H1 (cell line): Measurements from ENCODE around the gene FGF21.
"Not testable (repeated sequence)": the region's sequence is repeated elsewhere in the genome, so short reads cannot be mapped to it uniquely, and the experiment has no call there.

Source experiments
- HDAC2 ChIP-seq, 2 experiments: fragments of 300-600 bp in 1 of 2; sonication (generic) in 1 of 2; IDR thresholded peaks; 2 replicates each; pipeline ENCODE4 v1.6.1; 2011 to 2012; ENCODE audit warnings: low read depth in 2 of 2, low read length in 2 of 2, mild to moderate bottlenecking in 2 of 2, moderate library complexity in 2 of 2, borderline replicate concordance in 1 of 2, inconsistent platforms in 1 of 2
- POLR2A ChIP-seq, 2 experiments: IDR thresholded peaks; 1 replicate in 1 of 2; 2 replicates in 1 of 2; pipeline ENCODE4 v1.6.1; 2011; ENCODE audit warnings: low read depth in 2 of 2, low read length in 2 of 2, mild to moderate bottlenecking in 2 of 2; ENCODE audit errors: control extremely low read depth in 1 of 2
- SIRT6 ChIP-seq: IDR thresholded peaks from one replicate; pipeline ENCODE4 v1.7.1; 2012; ENCODE audit warnings: low read length, inconsistent platforms
- TF ChIP-seq, protein P1 (sequence below), 3 experiments: IDR thresholded peaks; 1 replicate in 2 of 3; 2 replicates in 1 of 3; pipeline versions ENCODE4 v1.5.1 to v1.6.1; 2011; ENCODE audit warnings: low read length in 3 of 3, mild to moderate bottlenecking in 3 of 3, inconsistent platforms in 2 of 3, low read depth in 1 of 3, moderate library complexity in 1 of 3; ENCODE audit not compliant: insufficient read depth in 1 of 3; ENCODE audit errors: control extremely low read depth in 1 of 3

DNA sequence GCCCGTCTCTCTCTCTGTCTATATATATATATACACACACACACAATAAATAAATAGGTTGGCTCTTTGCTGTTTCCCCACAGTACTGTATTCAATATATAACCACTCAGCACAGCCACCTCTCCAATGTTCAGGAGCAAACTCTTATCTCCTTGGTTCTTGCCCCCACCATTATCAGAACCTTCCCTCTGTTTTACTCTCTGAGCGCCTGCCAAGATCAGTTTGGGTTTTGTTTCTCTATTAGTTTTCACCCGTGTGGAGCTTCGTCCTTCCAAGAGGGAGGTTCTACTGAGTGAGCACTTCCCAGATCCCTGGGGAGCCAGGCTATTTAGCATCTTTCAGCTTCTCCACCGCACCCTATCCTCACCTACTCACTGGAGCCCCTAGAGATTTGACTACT lies 10.5 kb downstream of the FGF21 start:
- TF ChIP-seq HDAC2 (IDR thresholded peaks at IDR 0.05; ENCODE audit: borderline replicate concordance in 1 of 2, low read depth in 2 of 2, low read length in 2 of 2); POLR2A (IDR thresholded peaks at IDR 0.05; ENCODE audit: control extremely low read depth in 1 of 2, low read depth in 2 of 2, low read length in 2 of 2); SIRT6: not testable (repeated sequence)
- TF ChIP-seq, protein P1, sequence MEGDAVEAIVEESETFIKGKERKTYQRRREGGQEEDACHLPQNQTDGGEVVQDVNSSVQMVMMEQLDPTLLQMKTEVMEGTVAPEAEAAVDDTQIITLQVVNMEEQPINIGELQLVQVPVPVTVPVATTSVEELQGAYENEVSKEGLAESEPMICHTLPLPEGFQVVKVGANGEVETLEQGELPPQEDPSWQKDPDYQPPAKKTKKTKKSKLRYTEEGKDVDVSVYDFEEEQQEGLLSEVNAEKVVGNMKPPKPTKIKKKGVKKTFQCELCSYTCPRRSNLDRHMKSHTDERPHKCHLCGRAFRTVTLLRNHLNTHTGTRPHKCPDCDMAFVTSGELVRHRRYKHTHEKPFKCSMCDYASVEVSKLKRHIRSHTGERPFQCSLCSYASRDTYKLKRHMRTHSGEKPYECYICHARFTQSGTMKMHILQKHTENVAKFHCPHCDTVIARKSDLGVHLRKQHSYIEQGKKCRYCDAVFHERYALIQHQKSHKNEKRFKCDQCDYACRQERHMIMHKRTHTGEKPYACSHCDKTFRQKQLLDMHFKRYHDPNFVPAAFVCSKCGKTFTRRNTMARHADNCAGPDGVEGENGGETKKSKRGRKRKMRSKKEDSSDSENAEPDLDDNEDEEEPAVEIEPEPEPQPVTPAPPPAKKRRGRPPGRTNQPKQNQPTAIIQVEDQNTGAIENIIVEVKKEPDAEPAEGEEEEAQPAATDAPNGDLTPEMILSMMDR (IDR thresholded peaks at IDR 0.05; ENCODE audit: control extremely low read depth in 1 of 3, insufficient read depth in 1 of 3, low read depth in 1 of 3, low read length in 3 of 3): not testable (repeated sequence)
